Measurements from ENCODE around the gene SLC46A3.

The SLC46A3 gene

GRCh38 chr13:28653111-28653510, 65.7 kb downstream of the SLC46A3 start:
- TF ChIP-seq CTCF (IDR thresholded peaks at IDR 0.05), result no peak

- no peak for TF ChIP-seq CTCF (IDR thresholded peaks at IDR 0.05)
Observed at GRCh38 chr13:28651810-28652401, 66.9 kb downstream of the SLC46A3 start.

GRCh38 chr13:28650284-28650683, 68.5 kb downstream of the SLC46A3 start:
- no peak for TF ChIP-seq CTCF (IDR thresholded peaks at IDR 0.05)
